Loucy (cell line): ENCODE measurements around the gene CERK.

Source experiments
- H2AFZ ChIP-seq: fragments of 200-600 bp; sonication (generic); 2 replicates; pipeline ENCODE4 v1.6.0; 2016; ENCODE audit warnings: antibody characterized with exemption, mild to moderate bottlenecking, low read length, moderate library complexity
- H3F3A ChIP-seq: fragments of 200-600 bp; 2 replicates; pipeline ENCODE4 v1.6.0; 2016; ENCODE audit warnings: antibody characterized with exemption, low read depth, mild to moderate bottlenecking
- H3K27me3 ChIP-seq: fragments of 200-600 bp; sonication (generic); 2 replicates; pipeline ENCODE4 v1.6.1; 2014; ENCODE audit warnings: low read length, mild to moderate bottlenecking; ENCODE audit not compliant: insufficient read depth, poor library complexity, severe bottlenecking
- H3K36me3 ChIP-seq: fragments of 200-600 bp; sonication (generic); 2 replicates; pipeline ENCODE4 v1.6.1; 2016; ENCODE audit warnings: low read length; ENCODE audit not compliant: insufficient read depth
- H3K4me1 ChIP-seq: fragments of 200-600 bp; sonication (generic); 2 replicates; pipeline ENCODE4 v1.5.1; 2014; ENCODE audit warnings: low read length, mild to moderate bottlenecking; ENCODE audit not compliant: insufficient read depth, poor library complexity, severe bottlenecking
- H3K4me2 ChIP-seq: fragments of 200-600 bp; sonication (generic); 2 replicates; pipeline ENCODE4 v1.6.0; 2014; ENCODE audit warnings: antibody characterized with exemption, low read length, low read depth, mild to moderate bottlenecking; ENCODE audit not compliant: poor library complexity, severe bottlenecking
- H3K4me3 ChIP-seq: fragments of 200-600 bp; sonication (generic); 2 replicates; pipeline ENCODE4 v1.5.1; 2014; ENCODE audit warnings: low read length, mild to moderate bottlenecking, mixed read lengths; ENCODE audit not compliant: poor library complexity, severe bottlenecking
- H3K79me2 ChIP-seq: fragments of 200-600 bp; sonication (generic); 2 replicates; pipeline ENCODE4 v1.6.1; 2014; ENCODE audit warnings: low read length; ENCODE audit not compliant: insufficient read depth
- H3K9ac ChIP-seq: fragments of 200-600 bp; sonication (generic); 2 replicates; pipeline ENCODE4 v1.6.0; 2014; ENCODE audit warnings: mild to moderate bottlenecking, low read depth, low read length, moderate library complexity; ENCODE audit not compliant: poor library complexity, severe bottlenecking
- H3K9me2 ChIP-seq: fragments of 200-600 bp; sonication (generic); replicated peaks from 2 replicates; pipeline ENCODE4 v1.6.1; 2016; ENCODE audit warnings: low read depth, low read length, mixed read lengths
- H3K9me3 ChIP-seq: fragments of 200-600 bp; sonication (generic); 2 replicates; pipeline ENCODE4 v1.6.1; 2014; ENCODE audit warnings: mild to moderate bottlenecking, antibody characterized with exemption, low read length, low read depth; ENCODE audit not compliant: insufficient read depth
- H4K20me1 ChIP-seq: fragments of 200-600 bp; sonication (generic); 2 replicates; pipeline ENCODE4 v1.6.0; 2014; ENCODE audit warnings: antibody characterized with exemption, low read length, mild to moderate bottlenecking; ENCODE audit not compliant: insufficient read depth, poor library complexity, severe bottlenecking
- CTCF ChIP-seq: fragments of 200-600 bp; sonication (generic); conservative IDR thresholded peaks from 2 replicates; pipeline ENCODE4 v1.5.1; 2014; ENCODE audit warnings: mild to moderate bottlenecking, antibody characterized with exemption, low read length
- EZH2phosphoT487 ChIP-seq: fragments of 200-600 bp; IDR thresholded peaks from 2 replicates; pipeline ENCODE4 v1.6.1; 2018; ENCODE audit warnings: antibody characterized with exemption, mild to moderate bottlenecking, moderate library complexity, borderline replicate concordance

The CERK gene

DNA sequence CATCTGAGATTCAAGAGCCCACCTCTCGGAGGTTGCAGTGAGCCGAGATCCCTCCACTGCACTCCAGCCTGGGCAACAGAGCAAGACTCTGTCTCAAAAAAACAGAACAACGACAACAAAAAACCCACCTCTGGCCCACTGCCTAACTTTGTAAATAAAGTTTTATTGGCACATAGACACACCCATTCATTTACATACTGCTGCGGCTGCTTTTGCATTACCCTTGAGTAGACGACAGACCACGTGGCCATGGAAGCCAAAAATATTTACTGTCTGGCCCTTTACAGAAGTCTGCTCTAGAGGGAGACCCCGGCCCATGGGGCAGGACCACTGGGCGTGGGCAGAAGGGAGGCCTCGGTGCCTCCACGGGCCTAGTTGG lies 70.8 kb downstream of the CERK start:
- no peaks in the 10 kb centered on the region for H3K9me2 ChIP-seq
- no peak overlapping the region for H3K4me3 ChIP-seq
- no peak overlapping the region for H3K4me2 ChIP-seq
- no peaks in the 10 kb centered on the region for H3F3A ChIP-seq
- H4K20me1 ChIP-seq: no peaks in the 10 kb centered on the region
- H3K4me1 ChIP-seq: no peaks in the 10 kb centered on the region
- H3K36me3 ChIP-seq: peaks cover 20% of the 10 kb centered on the region; the same call in 1 of the 2 replicates
- no peak overlapping the region for H2AFZ ChIP-seq
- H3K9me3 ChIP-seq: no peaks in the 10 kb centered on the region
- H3K9ac ChIP-seq: no peak overlapping the region
- no peaks in the 10 kb centered on the region for H3K79me2 ChIP-seq
- no peaks in the 10 kb centered on the region for H3K27me3 ChIP-seq
- TF ChIP-seq EZH2phosphoT487 (no peak), CTCF (no peak)

DNA sequence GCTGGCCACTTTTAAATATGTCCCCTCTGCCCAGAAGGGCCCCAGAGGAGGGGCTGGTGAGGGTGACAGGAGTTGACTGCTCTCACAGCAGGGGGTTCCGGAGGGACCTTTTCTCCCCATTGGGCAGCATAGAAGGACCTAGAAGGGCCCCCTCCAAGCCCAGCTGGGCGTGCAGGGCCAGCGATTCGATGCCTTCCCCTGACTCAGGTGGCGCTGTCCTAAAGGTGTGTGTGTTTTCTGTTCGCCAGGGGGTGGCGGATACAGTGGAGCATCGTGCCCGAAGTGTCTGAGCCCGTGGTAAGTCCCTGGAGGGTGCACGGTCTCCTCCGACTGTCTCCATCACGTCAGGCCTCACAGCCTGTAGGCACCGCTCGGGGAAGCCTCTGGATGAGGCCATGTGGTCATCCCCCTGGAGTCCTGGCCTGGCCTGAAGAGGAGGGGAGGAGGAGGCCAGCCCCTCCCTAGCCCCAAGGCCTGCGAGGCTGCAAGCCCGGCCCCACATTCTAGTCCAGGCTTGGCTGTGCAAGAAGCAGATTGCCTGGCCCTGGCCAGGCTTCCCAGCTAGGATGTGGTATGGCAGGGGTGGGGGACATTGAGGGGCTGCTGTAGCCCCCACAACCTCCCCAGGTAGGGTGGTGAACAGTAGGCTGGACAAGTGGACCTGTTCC lies 71.3 kb downstream of the CERK start:
- H3K9me3 ChIP-seq: no peaks in the 10 kb centered on the region
- H3K79me2 ChIP-seq: no peaks in the 10 kb centered on the region
- no peak overlapping the region for H3K9ac ChIP-seq
- peaks cover 20% of the 10 kb centered on the region; the same call in 1 of the 2 replicates for H3K36me3 ChIP-seq
- H3K4me2 ChIP-seq: no peak overlapping the region
- H2AFZ ChIP-seq: no peak overlapping the region
- no peaks in the 10 kb centered on the region for H3K27me3 ChIP-seq
- H3F3A ChIP-seq: no peaks in the 10 kb centered on the region
- no peaks in the 10 kb centered on the region for H3K9me2 ChIP-seq
- no peak for TF ChIP-seq CTCF
- no peak for TF ChIP-seq EZH2phosphoT487
- no peaks in the 10 kb centered on the region for H4K20me1 ChIP-seq
- no peaks in the 10 kb centered on the region for H3K4me1 ChIP-seq
- H3K4me3 ChIP-seq: no peak overlapping the region

- peaks cover 20% of the 10 kb centered on the region; the same call in 1 of the 2 replicates for H3K36me3 ChIP-seq
- H3K4me1 ChIP-seq: no peaks in the 10 kb centered on the region
- H4K20me1 ChIP-seq: no peaks in the 10 kb centered on the region
Measured at GRCh38 chr22:46665751-46666280, 72.2 kb downstream of the CERK start.

More at GRCh38 chr22:46665751-46666280, 72.2 kb downstream of the CERK start:
- TF ChIP-seq EZH2phosphoT487 (no peak), CTCF (no peak)
- Histone ChIP-seq H3K27me3 (no peaks in the 10 kb centered on the region), H3K4me2 (no peak overlapping the region), H3K9me2 (no peaks in the 10 kb centered on the region), H2AFZ (no peak overlapping the region), H3K4me3 (no peak overlapping the region), H3F3A (no peaks in the 10 kb centered on the region), H3K9ac (no peak overlapping the region), H3K79me2 (no peaks in the 10 kb centered on the region), H3K9me3 (no peaks in the 10 kb centered on the region)
